Endothelial cell of umbilical vein (primary cell): Measurements from ENCODE around the gene DALRD3. TPM values are rescaled to one million over a fixed set of nuclear protein-coding genes. Genes with fewer than 3 reads are reported as not detected.

ENCODE experiments used
- BruUV-seq: library from RNA; stranded (reverse); fragments of 400-500 nt; replicated peaks from 2 replicates; lab custom pipeline; 2021; lab: Mats Ljungman, UMichigan
- CTCF ChIA-PET: fragments of 300-600, 350-600 bp; sonication (Branson Sonifier 250); formaldehyde crosslinking; loops from one replicate; lab custom pipeline; 2021; ENCODE audit warnings: antibody characterized with exemption, inconsistent platforms; lab: Charles Lee
- POLR2A ChIA-PET: fragments of 300-600, 350-600 bp; sonication (Branson Sonifier 250); formaldehyde crosslinking; loops from one replicate; lab custom pipeline; 2021; ENCODE audit warnings: antibody characterized with exemption, inconsistent platforms; lab: Charles Lee
- DNase-seq: peaks from one replicate; pipeline ENCODE4 v3.0.0-alpha.2; 2011; ENCODE audit warnings: low read depth, low spot score
- FAIRE-seq: peaks from 2 replicates; lab custom pipeline; 2011; peaks lifted over from hg19 to GRCh38; lab: Jason Lieb, UNC
- H2AFZ ChIP-seq: 2 replicates; pipeline ENCODE4 v1.6.0; 2012; ENCODE audit warnings: low read depth, low read length, control low read depth, inconsistent platforms
- H3K27ac ChIP-seq: 2 replicates; pipeline ENCODE4 v1.5.1; 2011; ENCODE audit warnings: low read depth, mild to moderate bottlenecking, control low read depth, low read length, moderate library complexity; ENCODE audit not compliant: insufficient read depth
- H3K27me3 ChIP-seq, 2 experiments: 2 replicates each; pipeline versions ENCODE4 v1.6.0 to v1.6.1; 2011; ENCODE audit warnings: low read length in 2 of 2, mixed read lengths in 1 of 2; ENCODE audit not compliant: control insufficient read depth in 2 of 2, insufficient read depth in 2 of 2
- H3K36me3 ChIP-seq, 2 experiments: 2 replicates in 1 of 2; 3 replicates in 1 of 2; pipeline ENCODE4 v1.5.1; 2011; ENCODE audit warnings: low read length in 2 of 2, mild to moderate bottlenecking in 1 of 2, moderate library complexity in 1 of 2; ENCODE audit not compliant: control insufficient read depth in 2 of 2, insufficient read depth in 2 of 2; ENCODE audit errors: extremely low read depth in 1 of 2
- H3K4me1 ChIP-seq: 3 replicates; pipeline ENCODE4 v1.5.1; 2011; ENCODE audit warnings: mild to moderate bottlenecking, low read length; ENCODE audit not compliant: control insufficient read depth, insufficient read depth; ENCODE audit errors: extremely low read depth
- H3K4me2 ChIP-seq: 2 replicates; pipeline ENCODE4 v1.6.1; 2011; ENCODE audit warnings: low read length, control low read depth, mixed read lengths; ENCODE audit not compliant: insufficient read depth
- H3K4me3 ChIP-seq, 3 experiments: fragments of 200-600 bp in 1 of 3; sonication (generic), shearing (Covaris generic) in 1 of 3; replicated peaks in 1 of 3; 2 replicates each; pipeline ENCODE4 v1.5.1; 2011 to 2016; ENCODE audit warnings: control low read depth in 3 of 3, low read length in 3 of 3, mild to moderate bottlenecking in 2 of 3, inconsistent platforms in 1 of 3, low read depth in 1 of 3, moderate library complexity in 1 of 3; ENCODE audit not compliant: insufficient read depth in 1 of 3
- H3K79me2 ChIP-seq: 2 replicates; pipeline ENCODE4 v1.6.0; 2012; ENCODE audit warnings: low read length, inconsistent platforms; ENCODE audit not compliant: control insufficient read depth, insufficient read depth
- H3K9ac ChIP-seq: replicated peaks from 2 replicates; pipeline ENCODE3; 2011; ENCODE audit warnings: low read length, control low read depth; ENCODE audit not compliant: insufficient read depth; ENCODE audit errors: extremely low read depth
- H3K9me1 ChIP-seq: replicated peaks from 3 replicates; pipeline ENCODE4 v1.6.0; 2011; ENCODE audit warnings: mild to moderate bottlenecking, low read length; ENCODE audit not compliant: control insufficient read depth, insufficient read depth; ENCODE audit errors: extremely low read depth
- H3K9me3 ChIP-seq: replicated peaks from 2 replicates; pipeline ENCODE4 v1.5.1; 2012; ENCODE audit warnings: low read length, inconsistent platforms; ENCODE audit not compliant: control insufficient read depth, insufficient read depth
- H4K20me1 ChIP-seq: replicated peaks from 2 replicates; pipeline ENCODE3; 2011; ENCODE audit warnings: mild to moderate bottlenecking, low read length; ENCODE audit not compliant: control insufficient read depth, insufficient read depth; ENCODE audit errors: extremely low read depth
- EZH2 ChIP-seq: IDR thresholded peaks from 2 replicates; pipeline ENCODE4 v1.6.1; 2012; ENCODE audit warnings: borderline replicate concordance, low read depth, mild to moderate bottlenecking, moderate library complexity, low read length, inconsistent platforms; ENCODE audit not compliant: severe bottlenecking
- FOS ChIP-seq: IDR thresholded peaks from 2 replicates; pipeline ENCODE4 v1.6.1; 2011; ENCODE audit warnings: mild to moderate bottlenecking, low read length, moderate library complexity, borderline replicate concordance; ENCODE audit not compliant: insufficient read depth
- GATA2 ChIP-seq: IDR thresholded peaks from 2 replicates; pipeline ENCODE4 v1.7.0; 2011; ENCODE audit warnings: low read depth, mild to moderate bottlenecking, moderate library complexity, mixed read lengths, low read length; ENCODE audit not compliant: insufficient read length, insufficient read depth
- JUN ChIP-seq: IDR thresholded peaks from 2 replicates; pipeline ENCODE4 v1.6.1; 2011; ENCODE audit warnings: borderline replicate concordance, low read depth; ENCODE audit not compliant: insufficient read length, insufficient read depth
- MYC ChIP-seq: IDR thresholded peaks from one replicate; pipeline ENCODE4 v1.6.1; 2011; ENCODE audit warnings: mild to moderate bottlenecking, low read depth, low read length
- POLR2AphosphoS5 ChIP-seq: IDR thresholded peaks from 2 replicates; pipeline ENCODE4 v1.6.1; 2012; ENCODE audit warnings: low read depth, mild to moderate bottlenecking, control low read depth, low read length, moderate library complexity; ENCODE audit not compliant: insufficient read depth
- dilution Hi-C: fragments of 300-500 bp; cut with MboI; formaldehyde crosslinking; loops from one replicate; pipeline ENCODE4 v1.15.0; 2019; ENCODE audit warnings: low sequenced_read_pairs; ENCODE audit not compliant: extremely low pct_ligation_motif_present
- intact Hi-C: fragments of 100-400 bp; cut with micrococcal nuclease; formaldehyde crosslinking; loops from one replicate; pipeline ENCODE4 v1.10.0; 2022
- microRNA counts: library from miRNA; unstranded; fragments of <30 nt; microRNA quantifications from one replicate; lab custom pipeline; 2016
- microRNA-seq: library from miRNA; unstranded; fragments of <30 nt; microRNA quantifications from one replicate; pipeline ENCODE4 v1.2.0, GENCODE V29; 2021; ENCODE audit warnings: borderline number of aligned reads, borderline replicate concordance
- polyA plus RNA-seq, 4 experiments: library from polyadenylated mRNA; depleted of rRNA in 3 of 4; stranded (reverse) in 3 of 4; unstranded in 1 of 4; fragments of >200 nt; gene quantifications; 2 replicates each; pipeline versions ENCODE4 v1.2.1 to v1.2.3, GENCODE V29; 2011 to 2012; ENCODE audit warnings: missing spikeins in 1 of 4
- small RNA-seq: library from RNA; depleted of rRNA; stranded (forward); fragments of <200 nt; gene quantifications from one replicate; pipeline ENCODE3, GENCODE V24; 2012; ENCODE audit warnings: low replicate concordance, low read depth; ENCODE audit not compliant: insufficient read depth, insufficient read length
- total RNA-seq: library from RNA; stranded (reverse); gene quantifications from 2 replicates; pipeline ENCODE4 v1.2.3, GENCODE V29; 2021
- TF ChIP-seq, protein P1 (sequence below), 2 donors: IDR thresholded peaks; 1 replicate in 1 of 2; 2 replicates in 1 of 2; pipeline ENCODE4 v1.5.1; 2011; ENCODE audit warnings: low read length in 2 of 2, mild to moderate bottlenecking in 2 of 2, moderate library complexity in 2 of 2, control low read depth in 1 of 2, inconsistent platforms in 1 of 2, low read depth in 1 of 2; ENCODE audit not compliant: insufficient read depth in 1 of 2; ENCODE audit errors: extremely low read depth in 1 of 2
- TF ChIP-seq, protein P2 (sequence below): IDR thresholded peaks from 2 replicates; pipeline ENCODE4 v1.6.1; 2011; ENCODE audit not compliant: insufficient read depth, insufficient read length

The DALRD3 gene
- total and polyA plus RNA-seq, 2 donors (not counting 3 experiments of a cell fraction or from before 2014, with no cell fraction given), result 22.7 to 60.8 TPM

DNA sequence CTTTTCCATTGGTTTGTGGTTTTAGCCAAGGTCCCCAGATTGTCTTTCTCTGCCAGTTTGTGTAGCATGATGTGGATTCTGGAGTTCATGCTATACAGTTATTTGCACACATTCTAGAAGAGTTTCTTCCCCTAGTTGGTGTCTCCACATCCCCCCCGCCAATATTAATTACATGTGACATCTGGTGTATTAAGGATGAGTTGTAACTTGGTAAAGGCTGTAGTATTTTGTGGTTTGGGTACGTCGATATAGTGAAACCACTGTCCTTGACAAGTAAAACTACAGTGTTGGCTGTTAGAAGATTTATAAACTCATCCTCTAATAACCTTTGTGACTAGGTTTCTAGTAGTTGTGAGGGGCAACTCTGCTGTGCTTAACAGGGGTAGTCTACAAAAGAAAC is 52.0 kb downstream of the DALRD3 start:
- CTCF ChIA-PET, result no interaction called here
- Histone ChIP-seq H3K9me3 (no peaks in the 10 kb centered on the region), H3K4me2 (no peak overlapping the region), H2AFZ (no peak overlapping the region), H4K20me1 (no peaks in the 10 kb centered on the region), H3K27me3 (no peaks in the 10 kb centered on the region), H3K27ac (no peak overlapping the region), H3K79me2 (no peaks in the 10 kb centered on the region), H3K9ac (no peak overlapping the region), H3K36me3 (peaks cover 18 to 22% of the 10 kb centered on the region in 2 experiments), H3K9me1 (no peaks in the 10 kb centered on the region), H3K4me1 (no peaks in the 10 kb centered on the region), H3K4me3 (no peak overlapping the region)
- no TSS peak for BruUV-seq
- no peak for DNase-seq
- FAIRE-seq, result no peak
- TF ChIP-seq MYC (no peak), EZH2 (no peak), JUN (no peak), FOS (no peak), POLR2AphosphoS5 (no peak), GATA2 (no peak)
- TF ChIP-seq, protein P1, sequence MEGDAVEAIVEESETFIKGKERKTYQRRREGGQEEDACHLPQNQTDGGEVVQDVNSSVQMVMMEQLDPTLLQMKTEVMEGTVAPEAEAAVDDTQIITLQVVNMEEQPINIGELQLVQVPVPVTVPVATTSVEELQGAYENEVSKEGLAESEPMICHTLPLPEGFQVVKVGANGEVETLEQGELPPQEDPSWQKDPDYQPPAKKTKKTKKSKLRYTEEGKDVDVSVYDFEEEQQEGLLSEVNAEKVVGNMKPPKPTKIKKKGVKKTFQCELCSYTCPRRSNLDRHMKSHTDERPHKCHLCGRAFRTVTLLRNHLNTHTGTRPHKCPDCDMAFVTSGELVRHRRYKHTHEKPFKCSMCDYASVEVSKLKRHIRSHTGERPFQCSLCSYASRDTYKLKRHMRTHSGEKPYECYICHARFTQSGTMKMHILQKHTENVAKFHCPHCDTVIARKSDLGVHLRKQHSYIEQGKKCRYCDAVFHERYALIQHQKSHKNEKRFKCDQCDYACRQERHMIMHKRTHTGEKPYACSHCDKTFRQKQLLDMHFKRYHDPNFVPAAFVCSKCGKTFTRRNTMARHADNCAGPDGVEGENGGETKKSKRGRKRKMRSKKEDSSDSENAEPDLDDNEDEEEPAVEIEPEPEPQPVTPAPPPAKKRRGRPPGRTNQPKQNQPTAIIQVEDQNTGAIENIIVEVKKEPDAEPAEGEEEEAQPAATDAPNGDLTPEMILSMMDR (IDR thresholded peaks at IDR 0.05; ENCODE audit: extremely low read depth in 1 of 2, insufficient read depth in 1 of 2, low read depth in 1 of 2, low read length in 2 of 2), result no peak
- TF ChIP-seq, protein P2, sequence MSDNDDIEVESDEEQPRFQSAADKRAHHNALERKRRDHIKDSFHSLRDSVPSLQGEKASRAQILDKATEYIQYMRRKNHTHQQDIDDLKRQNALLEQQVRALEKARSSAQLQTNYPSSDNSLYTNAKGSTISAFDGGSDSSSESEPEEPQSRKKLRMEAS, result no peak
- dilution Hi-C loops, result no loop called here
- POLR2A ChIA-PET, result no interaction called here
- intact Hi-C loops, result no loop called here

MicroRNAs within 50 kb of the gene (microRNA counts, 767-probe panel; counts per million panel counts)
- microRNA hsa-miR-191-5p (lab: Ali Mortazavi, UCI), result 18,519 counts per million, percentile 99 among the panel's probes with 10 or more counts
- microRNA hsa-miR-425-5p (lab: Ali Mortazavi, UCI), result 723 counts per million, percentile 96 among the panel's probes with 10 or more counts

Small RNA genes within 50 kb of the gene (microRNA-seq; reads per million reads assigned to microRNA genes)
- 4,372 reads per million, percentile 93 among the genes with 10 or more reads in this experiment for gene MIR191
- 1,663 reads per million, percentile 87 among the genes with 10 or more reads in this experiment for gene MIR425

Small RNA genes within 50 kb of the gene (small RNA-seq; reads per million reads assigned to genes)
- gene MIR191 (902 reads per million, percentile 100 among the genes with 10 or more reads in this experiment), gene MIR425 (134 reads per million, percentile 98 among the genes with 10 or more reads in this experiment)

Other genes with a start within 250 kb of the DALRD3 start
- gene PRKAR2A, start 170.7 kb downstream of the DALRD3 start, total RNA-seq, result 62.8 and 69.9 TPM in 2 replicates
- gene PRKAR2A, start 170.7 kb downstream of the DALRD3 start, polyA plus RNA-seq, result 8.6 and 10.5 TPM in 2 replicates
- gene SLC25A20, start 119.7 kb downstream of the DALRD3 start, total RNA-seq, result 7.9 and 8.4 TPM in 2 replicates
- gene SLC25A20, start 119.7 kb downstream of the DALRD3 start, polyA plus RNA-seq, result 8.6 and 11.0 TPM in 2 replicates
- 77.2 and 85.5 TPM in 2 replicates for gene ARIH2, start 99.7 kb downstream of the DALRD3 start, total RNA-seq
- gene ARIH2, start 99.7 kb downstream of the DALRD3 start, polyA plus RNA-seq, result 58.2 and 59.7 TPM in 2 replicates
- 23.0 and 26.9 TPM in 2 replicates for gene P4HTM, start 28.3 kb downstream of the DALRD3 start, total RNA-seq
- gene P4HTM, start 28.3 kb downstream of the DALRD3 start, polyA plus RNA-seq, result 32.7 and 37.9 TPM in 2 replicates
- 161 and 192 TPM in 2 replicates for gene WDR6, start 11.2 kb downstream of the DALRD3 start, total RNA-seq
- 319 and 337 TPM in 2 replicates for gene WDR6, start 11.2 kb downstream of the DALRD3 start, polyA plus RNA-seq
- 74.5 and 91.1 TPM in 2 replicates for gene NDUFAF3, start 3.5 kb upstream of the DALRD3 start, total RNA-seq
- 91.4 and 140 TPM in 2 replicates for gene NDUFAF3, start 3.5 kb upstream of the DALRD3 start, polyA plus RNA-seq
- 189 and 195 TPM in 2 replicates for gene IMPDH2, start 10.8 kb upstream of the DALRD3 start, total RNA-seq
- 134 and 167 TPM in 2 replicates for gene IMPDH2, start 10.8 kb upstream of the DALRD3 start, polyA plus RNA-seq
- 106 and 116 TPM in 2 replicates for gene QRICH1, start 75.5 kb upstream of the DALRD3 start, total RNA-seq
- gene QRICH1, start 75.5 kb upstream of the DALRD3 start, polyA plus RNA-seq, result 89.6 and 89.7 TPM in 2 replicates
- 261 and 285 TPM in 2 replicates for gene QARS1, start 86.2 kb upstream of the DALRD3 start, total RNA-seq
- 434 and 477 TPM in 2 replicates for gene QARS1, start 86.2 kb upstream of the DALRD3 start, polyA plus RNA-seq
- 39.1 and 42.2 TPM in 2 replicates for gene USP19, start 102.2 kb upstream of the DALRD3 start, total RNA-seq
- 31.3 and 36.8 TPM in 2 replicates for gene USP19, start 102.2 kb upstream of the DALRD3 start, polyA plus RNA-seq
- 374 and 423 TPM in 2 replicates for gene LAMB2, start 114.5 kb upstream of the DALRD3 start, total RNA-seq
- gene LAMB2, start 114.5 kb upstream of the DALRD3 start, polyA plus RNA-seq, result 744 and 764 TPM in 2 replicates
- 20.3 and 23.5 TPM in 2 replicates for gene CCDC71, start 147.8 kb upstream of the DALRD3 start, total RNA-seq
- gene CCDC71, start 147.8 kb upstream of the DALRD3 start, polyA plus RNA-seq, result 41.6 and 48.7 TPM in 2 replicates
- gene KLHDC8B, start 153.0 kb upstream of the DALRD3 start, total RNA-seq, result 22.9 and 36.0 TPM in 2 replicates
- gene KLHDC8B, start 153.0 kb upstream of the DALRD3 start, polyA plus RNA-seq, result 70.1 and 77.8 TPM in 2 replicates